Measurements from ENCODE around the gene TTC33.

TTC33 gene

DNA sequence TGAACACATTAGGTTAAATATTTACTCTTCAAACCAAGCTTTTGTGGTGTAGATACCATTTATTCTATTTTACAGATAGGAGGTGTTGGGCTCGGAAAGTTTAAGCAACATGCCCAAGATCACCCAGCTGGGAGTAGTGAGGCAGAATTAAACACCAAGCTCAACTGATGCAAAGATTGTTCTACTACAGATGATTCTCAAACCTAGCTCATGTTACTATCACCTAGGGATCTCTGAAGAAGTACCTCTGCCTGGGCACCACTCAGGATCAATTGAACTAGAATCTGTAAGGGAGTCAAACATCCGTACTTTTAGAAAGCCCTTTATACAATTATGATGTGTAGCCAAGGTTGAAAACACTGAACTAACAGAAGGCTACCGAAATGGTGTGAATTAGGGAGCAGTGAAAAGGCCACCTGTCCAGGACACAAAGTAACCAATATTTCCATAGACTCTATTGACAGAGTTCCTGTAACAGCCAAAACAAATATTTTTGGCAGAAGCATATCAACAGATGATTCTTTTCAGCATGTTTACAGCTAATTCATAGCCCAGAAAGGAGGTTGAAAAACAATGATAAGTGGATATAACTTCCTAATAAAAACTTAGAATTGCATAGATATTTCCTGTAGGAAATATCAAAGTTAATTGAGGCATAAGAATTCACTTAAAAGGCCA lies 234.5 kb downstream of the TTC33 start:
- DNase-seq (ENCODE audit: low read depth, low spot score): no peak

DNA sequence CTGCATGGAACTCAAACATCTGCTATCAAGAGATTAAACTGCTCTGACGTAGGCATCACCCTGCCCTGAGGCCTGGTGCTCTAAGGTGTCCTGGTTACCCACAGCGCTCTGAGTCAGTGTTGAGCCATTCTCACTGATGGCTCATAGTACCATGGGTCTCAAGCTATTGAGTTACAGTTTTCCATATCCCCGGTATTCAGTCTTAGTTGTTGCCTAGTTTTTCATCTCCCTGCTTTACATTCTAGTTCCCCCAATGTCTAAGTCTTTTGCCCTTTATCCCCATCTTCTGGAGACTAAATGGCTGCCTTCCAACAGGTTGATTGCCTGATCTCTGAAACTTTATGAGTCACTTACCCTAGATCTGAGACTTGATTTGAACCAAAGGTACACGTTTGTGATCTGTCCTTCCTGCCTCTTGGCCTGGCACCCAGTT lies 237.3 kb downstream of the TTC33 start:
- no peak for DNase-seq (ENCODE audit: low read depth, low spot score)

DNA sequence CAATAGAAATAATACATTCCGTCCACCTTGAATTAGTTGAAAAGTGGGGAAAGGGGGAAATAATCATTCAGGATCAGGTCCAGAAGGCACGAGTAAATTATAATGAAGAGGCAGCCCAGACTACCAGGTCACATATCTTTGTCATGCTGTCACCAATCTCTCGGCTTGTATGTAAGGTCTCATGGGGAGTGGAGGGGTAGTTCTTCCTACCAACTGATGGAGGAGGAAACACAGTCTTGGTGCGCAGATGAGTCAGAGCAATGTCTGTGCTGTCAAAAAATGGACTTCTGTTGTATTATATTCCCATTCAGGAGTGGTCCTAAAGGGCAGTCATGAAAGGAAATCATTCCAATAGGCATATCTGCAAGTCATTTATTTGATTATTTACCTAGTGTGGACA lies 240.3 kb downstream of the TTC33 start:
- no peak for DNase-seq (ENCODE audit: low read depth, low spot score)

DNA sequence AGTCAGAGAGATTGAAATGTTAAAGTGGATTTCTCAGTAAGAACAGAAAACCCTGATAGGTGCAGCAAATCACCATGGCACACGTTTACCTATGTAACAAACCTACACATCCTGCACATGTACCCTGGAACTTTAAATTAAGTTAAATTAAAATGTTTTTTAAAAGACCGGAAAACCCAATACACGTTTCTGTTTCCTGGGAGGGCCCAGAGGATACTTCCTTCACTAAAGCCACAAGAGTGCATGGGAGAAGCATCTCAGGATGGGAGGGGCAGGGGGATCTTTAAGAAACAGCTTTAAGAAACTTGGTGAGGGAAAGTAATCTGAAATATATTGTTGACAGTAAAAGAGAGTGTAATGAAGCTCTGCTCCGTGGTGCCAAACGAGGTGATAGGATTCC lies 240.8 kb downstream of the TTC33 start:
- DNase-seq (ENCODE audit: low read depth, low spot score): no peak

DNA sequence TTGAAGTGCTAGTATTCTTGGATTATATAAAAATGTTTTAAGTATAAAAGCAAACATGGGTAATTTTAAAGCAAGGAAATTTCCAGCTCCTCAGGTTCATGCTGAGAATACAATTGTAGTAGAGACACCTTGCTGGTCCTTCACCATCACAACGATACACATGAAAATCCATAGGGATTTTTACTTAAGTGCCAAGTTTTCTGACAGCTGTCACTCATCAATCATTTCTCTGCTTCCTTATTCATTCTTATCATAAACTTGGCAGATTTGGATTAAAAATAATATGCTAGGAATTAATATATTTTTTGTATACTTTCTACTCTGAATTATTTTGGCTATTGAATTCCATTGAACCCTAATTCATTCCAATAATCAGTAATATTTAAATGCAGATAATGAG lies 244.0 kb downstream of the TTC33 start:
- no peak for DNase-seq (ENCODE audit: low read depth, low spot score)

DNA sequence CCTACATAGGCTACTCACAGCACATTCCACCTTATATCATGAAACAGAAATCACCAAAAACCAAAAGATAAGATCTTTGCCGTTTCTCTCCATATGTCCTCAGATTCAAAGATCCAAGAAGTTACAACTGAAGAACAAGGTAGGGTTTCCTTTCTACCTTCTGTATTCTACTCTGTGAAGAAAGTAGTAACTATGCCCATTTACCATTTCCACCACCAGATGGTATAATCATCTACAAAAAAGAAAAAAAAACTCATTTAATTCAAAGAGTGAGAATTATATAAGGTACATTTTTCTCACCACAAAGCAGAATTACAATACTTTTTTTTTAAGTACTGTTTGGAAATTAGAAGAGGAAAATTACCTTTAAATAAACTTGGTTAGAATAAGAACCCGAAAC lies 248.7 kb downstream of the TTC33 start:
- no peak for DNase-seq (ENCODE audit: low read depth, low spot score)

DNA sequence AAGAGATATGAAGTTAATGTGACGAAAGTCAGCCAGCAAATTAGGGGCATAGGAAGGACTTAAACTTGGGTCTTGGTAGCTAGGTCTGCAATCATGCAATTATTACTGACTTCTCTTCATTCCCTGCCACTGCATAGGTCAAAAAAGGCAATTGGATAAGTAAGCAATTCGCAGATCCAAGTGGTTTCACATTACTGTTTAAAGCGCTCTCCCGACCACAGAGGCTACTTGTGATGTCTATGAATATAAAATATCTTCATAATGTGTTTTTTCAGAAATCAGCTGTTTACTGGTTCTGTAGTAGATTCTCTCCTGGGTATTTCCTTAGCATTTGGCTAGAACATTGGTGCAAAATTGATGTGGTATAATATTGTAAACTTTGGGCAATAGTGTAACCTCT lies 250.7 kb downstream of the TTC33 start:
- DNase-seq (ENCODE audit: low read depth, low spot score): no peak

DNA sequence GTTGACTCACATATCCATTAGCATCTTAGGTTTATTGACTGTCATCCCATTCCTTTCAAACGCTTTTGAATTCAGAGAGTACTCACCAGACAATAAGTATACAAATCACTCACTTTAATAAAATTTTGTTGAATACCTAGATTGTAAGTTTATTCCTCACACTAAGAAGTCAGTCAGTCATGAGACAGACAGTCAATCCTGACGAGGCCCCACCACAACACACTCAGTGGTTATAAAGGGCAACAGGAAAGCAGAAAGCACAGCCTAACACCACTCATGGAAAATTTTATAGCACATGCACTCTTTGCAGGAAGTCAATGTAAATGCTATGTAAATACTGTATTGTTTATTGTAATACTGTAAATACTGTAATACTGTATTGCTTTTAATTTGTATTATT lies 252.3 kb downstream of the TTC33 start:
- no peak for DNase-seq (ENCODE audit: low read depth, low spot score)

DNA sequence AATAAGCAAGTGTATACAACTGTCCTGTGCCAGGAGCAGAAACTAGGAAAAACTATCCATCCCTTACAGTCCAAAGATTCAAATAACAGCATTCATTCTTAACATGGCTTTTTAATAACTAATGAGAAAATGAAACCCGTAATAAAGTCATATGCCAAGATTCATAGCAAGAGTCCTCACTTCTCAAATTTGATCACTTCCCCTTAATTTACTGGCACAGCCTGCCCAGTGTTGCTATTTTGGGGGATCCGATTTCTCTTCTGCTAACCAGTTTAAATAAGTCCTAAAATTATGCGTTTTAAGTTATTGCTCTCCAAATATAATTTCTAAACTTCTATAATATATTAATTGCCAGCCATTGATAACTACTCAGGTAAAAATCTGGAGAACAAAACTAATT lies 253.0 kb downstream of the TTC33 start:
- DNase-seq (ENCODE audit: low read depth, low spot score): no peak

DNA sequence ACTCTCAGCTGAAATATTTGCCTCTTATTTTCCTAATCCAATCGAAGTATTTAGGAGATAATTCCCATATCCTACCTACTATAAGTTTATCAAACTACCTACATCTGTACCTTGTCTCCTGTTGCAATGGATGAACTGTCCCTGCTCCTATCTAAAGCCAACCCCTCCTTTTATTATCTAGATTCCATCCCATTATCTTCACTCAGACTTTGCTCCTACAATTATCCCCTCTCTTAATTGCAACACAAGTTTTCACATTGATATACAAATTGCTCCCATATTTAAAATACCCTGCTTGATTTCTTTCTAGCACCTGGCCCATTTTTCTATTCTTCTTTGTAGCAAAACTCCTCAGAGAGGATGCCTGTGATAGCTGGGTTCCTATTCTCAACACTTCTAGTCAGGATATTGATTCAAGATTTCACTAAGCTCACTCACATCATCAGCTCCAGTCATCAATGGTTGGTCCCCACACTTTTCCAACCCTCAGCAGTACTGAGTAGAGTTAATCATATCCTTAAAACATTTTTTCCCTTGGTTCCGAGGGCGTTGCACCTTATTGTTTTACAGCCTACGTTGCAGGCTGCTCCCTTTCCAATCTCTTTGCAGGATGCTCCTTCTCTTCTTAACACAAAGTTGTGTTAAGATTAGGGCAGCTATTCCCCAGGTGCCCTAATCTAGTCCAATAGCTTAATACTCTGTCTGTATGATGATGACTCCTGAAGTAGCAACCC lies 253.9 kb downstream of the TTC33 start:
- no peak for DNase-seq (ENCODE audit: low read depth, low spot score)

DNA sequence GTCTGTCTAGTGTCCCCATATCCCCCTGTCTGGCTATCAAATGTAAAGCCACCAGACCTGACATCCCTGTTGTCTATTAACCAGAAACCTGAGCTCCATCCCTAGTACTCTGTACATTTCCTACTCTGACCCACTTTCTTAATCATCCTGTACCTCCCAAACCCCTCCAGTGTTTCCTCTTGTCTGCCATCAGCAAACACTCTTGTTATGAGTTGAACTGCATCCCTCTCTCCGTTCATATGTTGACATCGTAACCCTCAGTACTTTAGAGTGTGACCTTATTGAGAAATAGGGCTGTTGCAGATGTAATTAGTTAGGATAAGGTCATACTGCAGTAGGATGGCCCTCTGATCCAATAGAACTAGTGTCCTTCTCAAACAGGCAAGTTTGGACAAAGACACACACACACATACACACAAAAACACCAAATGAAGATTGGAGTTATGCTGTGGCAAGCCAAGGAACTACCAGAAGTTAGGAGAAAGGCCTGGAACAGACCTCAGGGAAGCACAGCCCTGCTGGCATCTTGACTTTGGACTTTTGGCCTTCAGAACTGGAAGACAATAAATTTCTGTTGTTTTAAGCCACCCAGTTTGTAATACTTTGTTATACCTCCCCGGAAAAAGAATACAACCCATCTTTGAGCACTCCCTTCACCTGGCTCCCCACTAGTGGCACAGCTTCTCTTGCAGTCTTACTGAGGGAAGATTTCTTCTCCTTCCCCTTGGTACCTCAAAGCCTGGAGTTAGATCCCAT lies 256.1 kb downstream of the TTC33 start:
- DNase-seq (ENCODE audit: low read depth, low spot score): no peak

DNA sequence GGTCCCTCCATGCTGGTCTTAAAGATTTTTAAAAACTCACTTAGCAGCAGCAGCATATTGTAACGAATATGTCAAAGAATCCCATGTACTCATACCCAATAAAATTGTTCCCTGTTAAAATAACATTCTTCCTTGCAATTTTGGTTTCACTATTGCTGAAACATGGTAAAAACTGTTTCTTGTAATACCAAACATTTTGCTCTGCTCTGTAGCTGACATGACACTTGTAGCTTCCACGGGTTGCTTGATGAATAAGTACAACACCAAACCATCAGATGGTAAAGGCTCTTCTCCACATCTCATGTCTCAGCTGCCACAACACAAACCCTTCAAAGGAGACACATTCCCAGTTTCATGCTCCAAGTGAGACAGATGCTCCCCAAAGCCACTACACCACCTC lies 256.8 kb downstream of the TTC33 start:
- no peak for DNase-seq (ENCODE audit: low read depth, low spot score)

DNA sequence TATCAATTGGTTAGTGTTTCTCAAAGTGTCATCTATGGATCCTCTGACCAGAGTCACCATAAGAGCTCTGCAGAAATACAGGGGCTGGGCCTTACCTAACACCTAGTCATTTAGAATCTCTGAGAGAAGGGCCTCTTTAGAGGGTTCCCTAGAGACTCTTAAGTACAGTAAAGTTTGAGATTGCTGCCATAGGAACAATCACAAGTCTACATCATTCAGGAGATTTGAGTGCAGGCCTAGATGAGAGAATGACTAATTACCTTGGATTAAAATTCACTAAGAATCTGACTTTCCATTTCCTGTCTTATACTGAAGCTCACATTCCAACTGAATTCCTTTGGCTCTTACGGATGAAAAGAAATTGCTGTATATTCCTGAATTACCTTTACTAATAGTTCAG lies 258.2 kb downstream of the TTC33 start:
- no peak for DNase-seq (ENCODE audit: low read depth, low spot score)

DNA sequence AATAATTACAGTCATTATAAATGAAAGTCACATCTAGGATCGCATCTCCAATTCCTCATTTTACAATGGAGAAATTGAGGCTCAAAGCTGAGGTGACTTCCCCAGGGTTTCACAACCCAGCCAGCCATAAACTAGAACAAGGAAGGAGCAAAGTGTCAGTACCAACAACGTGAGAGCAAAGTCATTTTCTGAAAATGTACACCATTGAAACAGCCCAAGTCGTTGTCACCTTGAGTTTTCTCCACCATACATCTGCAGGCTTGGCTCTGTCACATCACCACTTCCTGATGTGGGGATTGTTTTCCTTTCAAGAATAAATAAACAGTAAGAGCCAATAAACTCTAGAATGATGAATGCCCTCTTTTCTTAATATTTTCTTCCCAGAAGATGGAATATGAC lies 260.5 kb downstream of the TTC33 start:
- no peak for DNase-seq (ENCODE audit: low read depth, low spot score)

DNA sequence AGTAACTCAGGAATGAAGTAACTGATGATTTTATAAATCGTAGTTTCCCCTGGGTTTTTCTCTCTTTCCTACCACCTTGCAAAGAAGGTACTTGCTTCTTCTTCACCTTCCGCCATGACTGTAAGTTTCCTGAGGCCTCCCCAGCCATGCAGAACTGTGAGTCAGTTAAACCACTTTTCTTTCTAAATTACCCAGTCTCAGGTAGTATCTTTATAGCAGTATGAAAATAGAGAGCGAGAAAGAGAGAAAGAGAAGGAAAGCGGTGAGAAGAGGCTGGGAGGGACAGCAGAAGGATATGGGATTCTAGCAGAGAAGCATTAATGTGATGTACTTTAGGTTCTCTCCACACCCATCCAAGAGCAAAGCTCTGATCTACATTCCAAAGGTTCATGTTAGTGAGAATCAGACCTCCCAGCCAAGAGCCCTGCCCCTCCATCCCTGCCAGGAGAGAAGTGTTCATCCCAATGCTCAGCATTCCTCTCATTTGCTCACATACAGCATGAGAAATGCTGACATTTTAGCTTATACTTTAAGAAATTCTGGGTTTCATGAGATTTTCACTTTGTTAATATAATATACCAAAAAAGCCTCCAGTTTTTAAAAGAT lies 261.0 kb downstream of the TTC33 start:
- DNase-seq (ENCODE audit: low read depth, low spot score): no peak

DNA sequence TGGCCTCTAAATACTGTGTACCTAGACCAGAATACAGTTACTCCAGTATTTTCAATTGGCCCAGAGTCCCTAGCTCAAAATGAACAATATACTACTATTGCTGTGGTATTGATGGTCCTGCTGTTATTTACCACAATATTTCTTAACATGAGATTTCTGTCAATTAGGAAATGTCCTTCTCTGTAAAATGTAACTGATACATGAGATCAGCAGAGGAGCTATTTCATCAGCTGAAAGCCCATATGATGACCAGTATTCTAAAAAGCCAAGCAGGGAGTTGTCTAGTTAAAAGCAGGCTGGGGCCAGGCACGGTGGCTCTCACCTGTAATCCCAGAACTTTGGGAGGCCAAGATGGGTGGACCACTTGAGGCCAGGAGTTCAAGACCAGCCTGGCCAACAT lies 263.7 kb downstream of the TTC33 start:
- no peak for DNase-seq (ENCODE audit: low read depth, low spot score)

DNA sequence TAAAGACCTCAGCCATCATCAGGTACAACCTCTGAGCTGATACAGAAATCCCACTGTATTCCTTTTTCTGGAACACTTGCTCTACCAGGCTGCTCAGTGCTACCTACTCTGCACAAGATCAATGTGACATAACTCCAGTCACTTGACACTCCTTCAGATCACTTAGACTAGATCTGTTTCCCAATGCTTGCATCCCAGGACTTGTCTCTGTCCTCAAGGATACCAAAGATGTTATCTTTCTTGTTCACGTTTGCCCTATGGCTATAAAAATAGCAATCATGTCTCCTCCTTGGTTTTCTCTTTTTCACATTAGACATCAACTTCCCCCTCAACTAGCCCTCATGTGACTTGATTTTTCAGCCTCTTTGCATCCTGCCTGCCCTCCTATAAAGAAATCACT lies 264.1 kb downstream of the TTC33 start:
- DNase-seq (ENCODE audit: low read depth, low spot score): no peak

DNA sequence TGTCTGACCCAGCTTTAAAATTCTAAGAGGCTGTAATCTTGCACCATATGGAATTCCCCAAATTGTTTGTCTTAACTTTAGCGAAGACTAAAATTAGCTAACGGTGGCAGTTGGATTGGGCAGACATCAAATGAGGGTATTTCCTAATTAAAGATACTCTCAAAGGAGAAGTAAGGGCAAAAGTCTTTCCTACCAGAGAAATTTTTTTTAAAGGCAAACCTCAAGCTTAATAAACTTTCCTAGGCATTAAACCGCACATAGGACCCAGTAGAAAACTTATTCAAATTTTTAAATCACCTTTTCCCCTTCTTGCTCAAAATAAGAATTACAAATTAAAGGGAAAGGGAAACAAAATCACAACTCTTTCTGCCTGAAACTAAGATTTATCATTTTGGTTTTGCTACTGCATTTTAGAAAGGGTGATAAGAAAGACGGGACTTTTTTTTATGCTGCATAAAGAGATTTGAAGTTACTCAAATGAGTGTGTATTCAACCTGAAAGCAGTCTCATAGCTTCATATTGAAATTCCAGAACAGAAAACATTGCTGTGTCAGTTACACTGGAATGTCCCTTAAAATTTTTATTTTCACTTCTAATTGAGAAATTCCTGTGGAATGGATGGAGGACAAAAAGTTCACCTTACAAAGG lies 265.2 kb downstream of the TTC33 start:
- no peak for DNase-seq (ENCODE audit: low read depth, low spot score)

DNA sequence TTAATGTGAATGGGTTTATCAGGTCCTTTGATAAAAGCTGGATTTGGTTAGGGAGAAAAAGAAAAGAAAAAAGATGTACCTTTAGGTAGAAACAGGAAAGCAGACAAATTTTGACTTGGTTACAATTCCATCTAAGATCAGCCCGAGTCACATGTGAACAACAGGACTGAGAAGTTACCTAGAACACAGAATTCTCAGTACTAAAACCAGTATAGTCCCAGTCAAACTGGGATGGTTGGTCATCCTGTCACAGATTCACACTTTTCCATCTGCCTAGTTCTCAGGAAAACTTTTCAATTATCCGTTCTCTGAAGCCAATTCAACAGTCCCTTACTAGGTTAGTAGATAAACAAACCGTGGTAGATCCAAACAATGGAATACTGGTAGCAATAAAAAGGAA lies 266.3 kb downstream of the TTC33 start:
- DNase-seq (ENCODE audit: low read depth, low spot score): no peak

DNA sequence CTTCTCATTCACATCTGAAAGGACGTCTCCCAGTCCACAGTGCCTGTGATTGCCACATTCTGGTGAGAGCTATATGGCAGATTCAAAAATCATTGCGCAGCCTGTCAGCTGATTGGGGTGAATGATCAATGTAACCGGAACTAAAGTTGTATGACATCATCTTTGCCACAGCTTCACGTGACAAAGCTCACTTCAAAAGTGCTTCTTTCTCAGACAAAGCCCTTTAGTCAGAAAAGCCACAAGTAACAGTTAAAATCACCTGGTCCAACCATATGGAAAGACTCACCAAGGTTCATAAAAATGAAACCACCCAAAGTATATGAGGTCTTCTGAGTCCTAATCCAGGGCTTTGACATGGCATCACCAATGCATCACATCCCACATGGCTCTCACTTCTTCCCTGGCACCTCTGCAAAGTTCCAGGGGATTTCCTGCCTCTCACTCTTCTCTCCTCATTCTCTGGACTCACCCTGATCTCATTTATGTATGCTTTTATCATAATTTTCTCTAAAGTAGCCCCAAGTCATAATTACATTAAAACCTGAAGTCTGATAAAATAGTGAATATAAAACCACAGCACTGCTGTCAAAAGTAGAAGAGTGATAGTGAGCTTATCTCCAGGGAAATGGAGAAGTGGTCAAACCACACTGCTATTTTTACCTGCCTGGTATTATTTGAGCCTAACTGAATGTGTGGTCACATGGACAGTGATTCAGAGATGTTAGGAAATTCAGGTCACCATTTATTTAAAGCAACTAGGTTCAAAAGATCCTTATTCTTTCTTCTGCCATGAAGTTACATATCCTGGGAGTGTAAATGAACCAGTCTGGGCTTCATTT lies 269.1 kb downstream of the TTC33 start:
- peak; percentile 19 for DNase-seq (ENCODE audit: low read depth, low spot score)

Measured in activated naive CD8-positive, alpha-beta T cell treated with anti-CD3 and anti-CD28 coated beads, Interleukin-2, amount 50 U/mL, for 16 hours (primary cell).